HepG2 (cell line): ENCODE measurements around the gene POP7. TPM values are rescaled to one million over a fixed set of nuclear protein-coding genes. Genes with fewer than 3 reads are reported as not detected.

Experiments used
- CCAR2 ChIP-seq: fragments of 200-400 bp; formaldehyde crosslinking; optimal IDR thresholded peaks from 2 replicates; pipeline ENCODE3; 2018; ENCODE audit warnings: low read depth, mild to moderate bottlenecking, low read length, moderate library complexity
- HNRNPUL1 ChIP-seq: fragments of 200-400 bp; formaldehyde crosslinking; IDR thresholded peaks from 2 replicates; pipeline ENCODE4 v1.6.1; 2017; ENCODE audit warnings: low read depth, mild to moderate bottlenecking, low read length, moderate library complexity
- MATR3 ChIP-seq: sonication (generic); formaldehyde crosslinking; IDR thresholded peaks from 2 replicates; pipeline ENCODE4 v1.4.0; 2020; ENCODE audit warnings: missing genetic modification reagents
- MAX ChIP-seq: IDR thresholded peaks from 2 replicates; pipeline ENCODE4 v1.6.1; 2012; ENCODE audit warnings: inconsistent platforms
- NCOA1 ChIP-seq: sonication (generic); formaldehyde crosslinking; IDR thresholded peaks from 2 replicates; pipeline ENCODE4 v1.9.0; 2021; ENCODE audit warnings: missing genetic modification reagents
- PPARG ChIP-seq: conservative IDR thresholded peaks from 2 replicates; pipeline ENCODE4 v1.6.1; 2016; ENCODE audit warnings: missing biosample characterization, missing genetic modification reagents
- RNF2 ChIP-seq: fragments of 450-650 bp; conservative IDR thresholded peaks from 2 replicates; pipeline ENCODE4 v1.6.1; 2016; ENCODE audit warnings: low read depth
- SALL1 ChIP-seq: sonication (generic); formaldehyde crosslinking; IDR thresholded peaks from 2 replicates; pipeline ENCODE4 v1.8.0; 2022; ENCODE audit warnings: mild to moderate bottlenecking, missing genetic modification reagents
- SNAPC4 ChIP-seq: sonication (generic); formaldehyde crosslinking; IDR thresholded peaks from 2 replicates; pipeline ENCODE4 v1.4.0; 2020; ENCODE audit warnings: mild to moderate bottlenecking, missing genetic modification reagents
- SP5 ChIP-seq: IDR thresholded peaks from 2 replicates; pipeline ENCODE4 v1.6.1; 2016; ENCODE audit warnings: low read depth, borderline replicate concordance
- ZHX2 ChIP-seq, 2 experiments: sonication (generic) in 1 of 2; formaldehyde crosslinking in 1 of 2; IDR thresholded peaks; 2 replicates each; pipeline versions ENCODE4 v1.6.1 to v1.9.0; 2014 to 2022; ENCODE audit warnings: antibody characterized with exemption in 1 of 2, borderline replicate concordance in 1 of 2, inconsistent platforms in 1 of 2, low read depth in 1 of 2, missing genetic modification reagents in 1 of 2
- ZNF20 ChIP-seq: sonication (generic); formaldehyde crosslinking; IDR thresholded peaks from 2 replicates; pipeline ENCODE4 v1.4.0; 2020; ENCODE audit warnings: mild to moderate bottlenecking, moderate library complexity, missing genetic modification reagents
- ZNF572 ChIP-seq: sonication (generic); formaldehyde crosslinking; IDR thresholded peaks from 2 replicates; pipeline ENCODE4 v1.5.1; 2020; ENCODE audit warnings: mild to moderate bottlenecking, missing genetic modification reagents
- ZNF574 ChIP-seq: sonication (generic); formaldehyde crosslinking; IDR thresholded peaks from 2 replicates; pipeline ENCODE4 v1.4.0; 2020; ENCODE audit warnings: missing genetic modification reagents
- polyA plus RNA-seq, 8 experiments: library from polyadenylated mRNA; depleted of rRNA in 3 of 8; stranded (reverse) in 7 of 8; unstranded in 1 of 8; fragments of >200 nt; fragmentation: Illumina TruSeq in 4 of 8; extraction: Trizol in 4 of 8; gene quantifications; 2 replicates each; pipeline versions ENCODE4 v1.2.1 to v1.2.3, GENCODE V29; 2011 to 2016; ENCODE audit warnings: low read depth in 4 of 8, missing spikeins in 1 of 8, mixed read lengths in 1 of 8; ENCODE audit not compliant: insufficient read depth in 1 of 8
- total RNA-seq, 5 experiments: library from RNA; depleted of rRNA; stranded (reverse); fragments of >200 nt; fragmentation: Illumina TruSeq; extraction: Trizol; gene quantifications; 2 replicates each; pipeline ENCODE4 v1.2.3, GENCODE V29; 2016; ENCODE audit warnings: low read depth in 1 of 5

POP7 gene
- total and polyA plus RNA-seq, 2 of the 13 experiments (the other 11 are each of a cell fraction or from before 2014, with no cell fraction given) = 63.9 to 91.1 TPM

GRCh38 chr7:100720671-100721504 is 15.0 kb downstream of the POP7 start (continued):
- TF ChIP-seq SNAPC4 (CRISPR knock-in tag) (no peak), HNRNPUL1 (no peak), CCAR2 (no peak), ZNF572 (CRISPR knock-in tag) (no peak), MAX (peak; percentile 91), ZHX2 (IDR thresholded peaks at IDR 0.05; ENCODE audit: low read depth) (no peak), ZHX2 (CRISPR knock-in tag; IDR thresholded peaks at IDR 0.05; ENCODE audit: borderline replicate concordance) (no peak), NCOA1 (no peak), MATR3 (CRISPR knock-in tag) (no peak), PPARG (CRISPR knock-in tag) (no peak), SALL1 (CRISPR knock-in tag) (peak; percentile 55), RNF2 (no peak), ZNF574 (CRISPR knock-in tag) (0 out of 2 replicates have a peak, but pooled peaks have one; percentile 24), ZNF20 (CRISPR knock-in tag) (no peak), SP5 (CRISPR knock-in tag) (0 out of 2 replicates have a peak, but pooled peaks have one; percentile 15)
